Measurements from ENCODE around the gene DCST2. TPM values are rescaled to one million over a fixed set of nuclear protein-coding genes. Genes with fewer than 3 reads are reported as not detected.

DCST2 gene
- total and polyA plus RNA-seq, 7 experiments from 2014 or later, result 0.22 to 3.3 (median 2.4) TPM; not detected in 2

DNA sequence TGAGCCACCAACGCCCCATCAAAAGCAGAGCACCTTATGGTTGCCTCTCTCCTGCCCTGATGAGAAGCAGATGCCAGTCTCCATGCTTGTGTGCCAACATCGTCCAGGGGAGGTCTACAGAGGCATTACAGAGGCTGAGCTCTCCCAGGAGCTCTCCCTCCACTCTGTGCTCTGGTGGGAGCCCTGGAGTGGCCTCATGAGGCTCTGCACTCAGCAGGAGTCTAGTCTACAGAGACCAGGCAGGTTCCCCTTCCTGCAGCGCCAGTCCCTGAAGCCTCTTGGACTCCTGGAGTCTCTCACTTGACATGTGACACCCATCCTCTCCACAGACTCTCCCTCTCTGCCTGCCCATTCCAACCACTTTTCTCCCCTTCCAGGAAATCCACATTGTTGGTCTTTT lies 3.5 kb upstream of the DCST2 start:
- no peaks in the 10 kb centered on the region for H3K36me3 ChIP-seq (ENCODE audit: control insufficient read depth in 2 of 3, insufficient read depth in 3 of 3, low read length in 3 of 3)
- Mint-ChIP-seq H3K27me3 (peaks cover 0 to 25% (median 0%) of the 10 kb centered on the region in 5 donors), H3K4me1 (peaks cover 0 to 4% (median 0%) of the 10 kb centered on the region in 7 donors), H3K9me3 (no peaks in the 10 kb centered on the region), H3K36me3 (no peaks in the 10 kb centered on the region), H3K4me3 (no peak overlapping the region), H3K27ac (no peak overlapping the region)
- CTCF ChIA-PET, result interaction anchor here (1.2 kb wide), 1 partner anchor 54 kb away, joined by 4 read pairs; no protein-coding TSS in a partner anchor
- no peaks in the 10 kb centered on the region for H3K27me3 ChIP-seq (ENCODE audit: control insufficient read depth in 2 of 2, insufficient read depth in 2 of 2, low read length in 2 of 2)
- H3K4me3 ChIP-seq (ENCODE audit: low read length), result no peak overlapping the region
- DNase-seq (no peak), ATAC-seq (no peak)
- H3K4me1 ChIP-seq (ENCODE audit: control insufficient read depth in 2 of 2, insufficient read depth in 2 of 2, low read length in 2 of 2), result no peaks in the 10 kb centered on the region
- no peak overlapping the region for H3K27ac ChIP-seq (ENCODE audit: low read depth, low read length)
- POLR2A ChIA-PET, result no interaction called here
- intact Hi-C loops (cut with micrococcal nuclease), result no loop called here
- no peaks in the 10 kb centered on the region for H3K9me3 ChIP-seq (ENCODE audit: control insufficient read depth in 2 of 3, low read length in 3 of 3)

GRCh38 chr1:155035936-155036335 lies 2.4 kb upstream of the DCST2 start:
- no peak for DNase-seq
- ATAC-seq, result no peak
- Histone ChIP-seq H3K4me3 (ENCODE audit: low read length) (no peak overlapping the region), H3K9me3 (ENCODE audit: control insufficient read depth in 2 of 3, low read length in 3 of 3) (no peaks in the 10 kb centered on the region), H3K27ac (ENCODE audit: low read depth, low read length) (no peak overlapping the region), H3K4me1 (ENCODE audit: control insufficient read depth in 2 of 2, insufficient read depth in 2 of 2, low read length in 2 of 2) (no peaks in the 10 kb centered on the region), H3K27me3 (ENCODE audit: control insufficient read depth in 2 of 2, insufficient read depth in 2 of 2, low read length in 2 of 2) (no peaks in the 10 kb centered on the region), H3K36me3 (ENCODE audit: control insufficient read depth in 2 of 3, insufficient read depth in 3 of 3, low read length in 3 of 3) (no peaks in the 10 kb centered on the region)
- no peak overlapping the region for H3K27ac Mint-ChIP-seq
- no peaks in the 10 kb centered on the region for H3K36me3 Mint-ChIP-seq
- H3K9me3 Mint-ChIP-seq, result no peaks in the 10 kb centered on the region
- POLR2A ChIA-PET, result no interaction called here
- no peak overlapping the region for H3K4me3 Mint-ChIP-seq
- CTCF ChIA-PET, result interaction anchor here (1.1 kb wide), 1 partner anchor 9 kb away, joined by 4 read pairs; no protein-coding TSS in a partner anchor
- H3K27me3 Mint-ChIP-seq, result peaks cover 0 to 24% (median 0%) of the 10 kb centered on the region in 5 donors
- H3K4me1 Mint-ChIP-seq, result peaks cover 0 to 4% (median 0%) of the 10 kb centered on the region in 7 donors
- intact Hi-C loops (cut with micrococcal nuclease), result no loop called here

DNA sequence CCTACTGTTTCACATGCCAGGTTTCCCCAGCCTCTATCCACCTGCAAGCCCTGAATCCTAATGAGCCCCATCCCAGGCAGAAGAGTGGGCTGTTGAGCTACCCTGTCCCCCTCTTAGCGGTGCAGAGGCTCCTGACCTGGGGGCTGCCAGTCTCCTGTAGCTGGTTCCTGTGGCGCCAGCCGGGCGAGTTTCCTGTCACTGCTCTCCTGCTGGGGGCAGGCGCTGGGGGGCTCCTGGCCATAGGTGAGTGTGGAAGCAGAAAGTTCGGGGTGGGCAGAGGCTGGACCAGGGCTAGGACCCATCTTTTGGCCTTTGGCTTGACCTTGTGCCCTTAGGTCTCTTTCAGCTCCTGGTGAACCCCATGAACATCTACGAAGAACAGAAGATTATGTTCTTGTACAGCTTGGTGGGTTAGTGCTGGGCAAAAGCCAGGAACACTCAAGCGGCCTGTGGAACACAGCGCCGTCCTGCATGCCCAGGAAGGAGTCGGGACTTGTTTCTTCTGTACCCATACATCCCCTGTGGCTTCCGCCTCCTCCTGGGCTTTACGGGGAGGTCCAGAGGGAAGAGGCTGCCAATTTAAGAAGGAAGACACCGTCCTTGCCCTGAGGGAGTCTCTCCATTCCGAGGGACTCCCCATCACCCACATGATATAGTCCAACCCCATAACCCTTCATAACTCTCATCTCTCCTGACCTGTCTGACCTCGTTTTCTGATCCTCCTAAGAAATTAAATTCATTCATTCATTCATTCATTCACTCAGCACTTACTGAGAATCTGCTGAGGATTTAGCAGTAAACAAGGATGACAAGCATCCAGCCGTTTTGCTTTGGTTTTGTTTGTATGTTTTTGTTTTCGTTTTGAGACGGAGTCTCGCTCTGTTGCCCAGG lies 982 bp upstream of the DCST2 start:
- Mint-ChIP-seq H3K9me3 (no peaks in the 10 kb centered on the region), H3K4me3 (no peak overlapping the region), H3K36me3 (no peaks in the 10 kb centered on the region), H3K4me1 (peaks cover 0 to 4% (median 0%) of the 10 kb centered on the region in 7 donors), H3K27ac (no peak overlapping the region), H3K27me3 (peaks cover 0 to 21% (median 0%) of the 10 kb centered on the region in 5 donors)
- POLR2A ChIA-PET, result interaction anchor here (0.5 kb wide), 1 partner anchor 215 kb away, joined by 3 read pairs; no protein-coding TSS in a partner anchor
- Histone ChIP-seq H3K4me3 (ENCODE audit: low read length) (no peak overlapping the region), H3K36me3 (ENCODE audit: control insufficient read depth in 2 of 3, insufficient read depth in 3 of 3, low read length in 3 of 3) (no peaks in the 10 kb centered on the region), H3K4me1 (ENCODE audit: control insufficient read depth in 2 of 2, insufficient read depth in 2 of 2, low read length in 2 of 2) (no peaks in the 10 kb centered on the region), H3K9me3 (ENCODE audit: control insufficient read depth in 2 of 3, low read length in 3 of 3) (no peaks in the 10 kb centered on the region), H3K27ac (ENCODE audit: low read depth, low read length) (no peak overlapping the region), H3K27me3 (ENCODE audit: control insufficient read depth in 2 of 2, insufficient read depth in 2 of 2, low read length in 2 of 2) (no peaks in the 10 kb centered on the region)
- DNase-seq (no peak), ATAC-seq (no peak)
- CTCF ChIA-PET, result no interaction called here
- intact Hi-C loops (cut with micrococcal nuclease), result no loop called here

DNA sequence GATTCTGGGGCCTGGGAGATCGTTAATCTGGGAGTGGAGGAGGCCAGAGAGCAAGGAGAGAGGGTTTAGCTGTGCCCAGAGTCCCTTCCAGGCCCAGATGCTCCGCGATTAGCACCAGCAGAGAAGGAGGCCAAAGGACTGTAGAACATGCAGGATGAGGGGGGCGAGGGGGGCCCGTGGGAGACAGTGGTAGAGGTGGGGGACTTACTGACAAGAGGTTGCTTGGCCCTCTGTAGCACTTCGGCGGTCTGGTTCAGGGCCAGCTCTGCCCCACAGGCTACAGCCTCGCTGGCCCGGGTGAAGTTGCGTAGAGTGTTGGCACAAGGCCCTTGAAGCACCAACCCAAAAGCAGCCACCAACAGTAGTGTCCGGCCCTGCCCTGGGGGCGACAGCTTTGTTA lies 695 bp downstream of the DCST2 start:
- intact Hi-C loops (cut with micrococcal nuclease), result no loop called here
- H3K4me1 Mint-ChIP-seq, result peaks cover 0 to 2% (median 0%) of the 10 kb centered on the region in 7 donors
- no peaks in the 10 kb centered on the region for H3K4me1 ChIP-seq (ENCODE audit: control insufficient read depth in 2 of 2, insufficient read depth in 2 of 2, low read length in 2 of 2)
- no peaks in the 10 kb centered on the region for H3K27me3 ChIP-seq (ENCODE audit: control insufficient read depth in 2 of 2, insufficient read depth in 2 of 2, low read length in 2 of 2)
- no peak overlapping the region for H3K27ac Mint-ChIP-seq
- H3K27me3 Mint-ChIP-seq, result peaks cover 0 to 15% (median 0%) of the 10 kb centered on the region in 5 donors
- H3K9me3 Mint-ChIP-seq, result no peaks in the 10 kb centered on the region
- H3K36me3 Mint-ChIP-seq, result no peaks in the 10 kb centered on the region
- CTCF ChIA-PET, result interaction anchor here (0.6 kb wide), 1 partner anchor 35 kb away, joined by 3 read pairs; no protein-coding TSS in a partner anchor
- H3K4me3 Mint-ChIP-seq, result no peak overlapping the region
- DNase-seq (no peak), ATAC-seq (no peak)
- no peaks in the 10 kb centered on the region for H3K36me3 ChIP-seq (ENCODE audit: control insufficient read depth in 2 of 3, insufficient read depth in 3 of 3, low read length in 3 of 3)
- H3K27ac ChIP-seq (ENCODE audit: low read depth, low read length), result no peak overlapping the region
- POLR2A ChIA-PET, result interaction anchor here (1.2 kb wide), 1 partner anchor 15 kb away, joined by 3 read pairs; no protein-coding TSS in a partner anchor
- no peak overlapping the region for H3K4me3 ChIP-seq (ENCODE audit: low read length)
- H3K9me3 ChIP-seq (ENCODE audit: control insufficient read depth in 2 of 3, low read length in 3 of 3), result no peaks in the 10 kb centered on the region

DNA sequence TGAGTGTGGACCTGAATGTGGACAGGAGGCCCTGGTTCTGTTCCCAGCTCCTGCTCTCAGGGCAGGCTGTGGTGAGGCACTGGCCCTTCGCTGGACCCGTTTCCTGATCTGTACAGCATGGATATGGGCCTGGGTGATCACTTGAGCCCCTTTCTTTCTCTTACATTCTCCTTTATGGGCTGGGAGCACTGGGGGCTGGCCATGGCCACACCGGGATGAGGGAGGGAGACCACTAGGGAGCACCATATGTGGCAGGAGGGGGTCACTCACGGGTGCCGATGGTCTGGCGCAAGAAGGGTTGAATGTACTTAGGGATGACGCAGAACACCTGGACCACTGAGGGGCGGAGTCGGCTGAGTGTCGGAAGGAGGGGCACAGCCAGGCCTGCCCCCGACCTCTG lies 2.7 kb downstream of the DCST2 start:
- Histone ChIP-seq H3K27me3 (ENCODE audit: control insufficient read depth in 2 of 2, insufficient read depth in 2 of 2, low read length in 2 of 2) (no peaks in the 10 kb centered on the region), H3K27ac (ENCODE audit: low read depth, low read length) (no peak overlapping the region), H3K9me3 (ENCODE audit: control insufficient read depth in 2 of 3, low read length in 3 of 3) (no peaks in the 10 kb centered on the region), H3K36me3 (ENCODE audit: control insufficient read depth in 2 of 3, insufficient read depth in 3 of 3, low read length in 3 of 3) (no peaks in the 10 kb centered on the region), H3K4me3 (ENCODE audit: low read length) (no peak overlapping the region), H3K4me1 (ENCODE audit: control insufficient read depth in 2 of 2, insufficient read depth in 2 of 2, low read length in 2 of 2) (no peaks in the 10 kb centered on the region)
- Mint-ChIP-seq H3K4me1 (peaks cover 0 to 2% (median 0%) of the 10 kb centered on the region in 7 donors), H3K36me3 (no peaks in the 10 kb centered on the region), H3K9me3 (no peaks in the 10 kb centered on the region), H3K27me3 (peaks cover 0 to 13% (median 0%) of the 10 kb centered on the region in 5 donors), H3K27ac (no peak overlapping the region), H3K4me3 (no peak overlapping the region)
- ATAC-seq (no peak), DNase-seq (no peak)
- intact Hi-C loops (cut with micrococcal nuclease), result no loop called here
- ChIA-PET POLR2A (no interaction called here), CTCF (no interaction called here)

DNA sequence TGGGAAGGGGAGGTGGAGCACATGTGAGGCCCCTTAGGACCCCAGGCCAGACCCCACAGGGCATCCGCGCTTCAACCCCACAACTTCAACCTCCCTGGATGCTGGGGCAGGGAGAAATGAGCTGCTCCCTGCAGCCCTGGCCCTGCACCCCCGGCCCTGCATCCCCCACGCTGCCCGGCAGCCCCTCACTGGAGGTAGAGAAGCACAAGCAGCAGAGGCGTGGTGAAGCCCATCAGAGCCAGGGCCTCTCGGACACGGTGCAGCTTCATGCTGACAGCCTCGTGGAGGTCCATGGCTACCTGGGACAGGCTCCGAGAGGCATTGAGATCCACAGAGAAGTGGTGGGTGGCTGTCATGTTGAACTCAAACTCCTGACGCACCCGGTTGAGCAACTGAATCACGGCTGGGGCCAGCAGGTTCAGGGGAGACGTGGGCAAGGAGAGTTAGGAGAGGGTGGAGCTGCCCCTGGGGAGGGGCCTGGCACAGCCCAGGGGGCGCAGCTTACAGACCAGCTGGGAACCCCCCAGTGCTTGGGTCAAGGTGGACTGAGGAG lies 3.3 kb downstream of the DCST2 start:
- POLR2A ChIA-PET, result interaction anchor here (0.6 kb wide), 1 partner anchor 679 kb away, joined by 3 read pairs; no protein-coding TSS in a partner anchor
- Mint-ChIP-seq H3K4me1 (peaks cover 0 to 2% (median 0%) of the 10 kb centered on the region in 7 donors), H3K27ac (no peak overlapping the region), H3K4me3 (no peak overlapping the region), H3K36me3 (no peaks in the 10 kb centered on the region), H3K27me3 (peaks cover 0 to 10% (median 0%) of the 10 kb centered on the region in 5 donors), H3K9me3 (no peaks in the 10 kb centered on the region)
- CTCF ChIA-PET, result no interaction called here
- ATAC-seq, result no peak
- H3K27me3 ChIP-seq (ENCODE audit: control insufficient read depth in 2 of 2, insufficient read depth in 2 of 2, low read length in 2 of 2), result no peaks in the 10 kb centered on the region
- H3K4me3 ChIP-seq (ENCODE audit: low read length), result no peak overlapping the region
- no peak for DNase-seq
- no peaks in the 10 kb centered on the region for H3K9me3 ChIP-seq (ENCODE audit: control insufficient read depth in 2 of 3, low read length in 3 of 3)
- no peaks in the 10 kb centered on the region for H3K36me3 ChIP-seq (ENCODE audit: control insufficient read depth in 2 of 3, insufficient read depth in 3 of 3, low read length in 3 of 3)
- H3K27ac ChIP-seq (ENCODE audit: low read depth, low read length), result no peak overlapping the region
- intact Hi-C loops (cut with micrococcal nuclease), result no loop called here
- H3K4me1 ChIP-seq (ENCODE audit: control insufficient read depth in 2 of 2, insufficient read depth in 2 of 2, low read length in 2 of 2), result no peaks in the 10 kb centered on the region

Data from naive thymus-derived CD4-positive, alpha-beta T cell (primary cell).